ENCODE results near the gene TAC4.

GRCh38 chr17:49809056-49809455, 38.8 kb downstream of the TAC4 start:
- TF ChIP-seq EZH2 (IDR thresholded peaks at IDR 0.05) (no peak), POLR2AphosphoS5 (IDR thresholded peaks at IDR 0.05; ENCODE audit: borderline replicate concordance, low read depth, low read length) (no peak)
